CD14-positive monocyte (primary cell): ENCODE data around the gene TRABD2B. TPM values are rescaled to one million over a fixed set of nuclear protein-coding genes. Genes with fewer than 3 reads are reported as not detected.

ENCODE experiments used
- DNase-seq, 3 donors: peaks; one replicate each; pipeline ENCODE4 v3.0.0-alpha.2; 2011 to 2022
- H2AFZ ChIP-seq: 2 replicates; pipeline ENCODE4 v1.6.0; 2012; ENCODE audit warnings: mild to moderate bottlenecking, low read depth, low read length, inconsistent platforms; ENCODE audit not compliant: insufficient read depth, poor library complexity, severe bottlenecking
- H3K27ac ChIP-seq, 2 donors: 1 replicate in 1 of 2; 2 replicates in 1 of 2; pipeline ENCODE4 v1.5.1; 2012 to 2013; ENCODE audit warnings: low read length in 2 of 2, control low read depth in 1 of 2, inconsistent platforms in 1 of 2, low read depth in 1 of 2, mild to moderate bottlenecking in 1 of 2
- H3K27me3 ChIP-seq, 2 donors: one replicate each; pipeline versions ENCODE4 v1.6.0 to v1.6.1; 2011 to 2013; ENCODE audit warnings: low read length in 2 of 2; ENCODE audit not compliant: control insufficient read depth in 2 of 2, insufficient read depth in 2 of 2
- H3K36me3 ChIP-seq, 2 donors: replicated peaks in 1 of 2; 1 replicate in 1 of 2; 2 replicates in 1 of 2; pipeline versions ENCODE4 v1.5.1 to v1.6.1; 2012 to 2013; ENCODE audit warnings: low read length in 2 of 2, control low read depth in 1 of 2, inconsistent platforms in 1 of 2, mild to moderate bottlenecking in 1 of 2; ENCODE audit not compliant: insufficient read depth in 2 of 2, control insufficient read depth in 1 of 2
- H3K4me1 ChIP-seq, 2 donors: 1 replicate in 1 of 2; 2 replicates in 1 of 2; pipeline versions ENCODE4 v1.5.1 to v1.6.1; 2012 to 2013; ENCODE audit warnings: low read length in 2 of 2, control low read depth in 1 of 2, inconsistent platforms in 1 of 2, mild to moderate bottlenecking in 1 of 2, moderate library complexity in 1 of 2; ENCODE audit not compliant: insufficient read depth in 2 of 2, control insufficient read depth in 1 of 2
- H3K4me2 ChIP-seq: replicated peaks from 2 replicates; pipeline ENCODE3; 2012; ENCODE audit warnings: low read length, moderate library complexity, mild to moderate bottlenecking; ENCODE audit not compliant: poor library complexity, severe bottlenecking; ENCODE audit errors: extremely low read depth
- H3K4me3 ChIP-seq, 3 experiments: fragments of 200-600 bp in 1 of 3; sonication (generic) in 1 of 3; replicated peaks in 1 of 3; 1 replicate in 2 of 3; 2 replicates in 1 of 3; pipeline ENCODE4 v1.5.1; 2011 to 2013; ENCODE audit warnings: low read length in 3 of 3, mild to moderate bottlenecking in 3 of 3, control low read depth in 2 of 3, low read depth in 2 of 3, inconsistent platforms in 1 of 3, moderate library complexity in 1 of 3
- H3K79me2 ChIP-seq: 2 replicates; pipeline ENCODE4 v1.6.0; 2012; ENCODE audit warnings: mild to moderate bottlenecking, control low read depth, inconsistent platforms, low read length, moderate library complexity; ENCODE audit not compliant: insufficient read depth
- H3K9ac ChIP-seq: 2 replicates; pipeline ENCODE4 v1.6.0; 2017; ENCODE audit warnings: low read length, mild to moderate bottlenecking; ENCODE audit not compliant: insufficient read depth, poor library complexity, severe bottlenecking
- H3K9me3 ChIP-seq, 2 donors: replicated peaks in 1 of 2; 1 replicate in 1 of 2; 2 replicates in 1 of 2; pipeline versions ENCODE4 v1.5.1 to v1.6.1; 2012 to 2013; ENCODE audit warnings: low read length in 2 of 2, control low read depth in 1 of 2; ENCODE audit not compliant: control insufficient read depth in 1 of 2, insufficient read depth in 1 of 2
- H4K20me1 ChIP-seq: 2 replicates; pipeline ENCODE4 v1.6.0; 2012; ENCODE audit warnings: mild to moderate bottlenecking, low read length, control low read depth, moderate library complexity; ENCODE audit not compliant: insufficient read depth
- H3K27ac Mint-ChIP-seq, 7 donors: one replicate each; pipeline ENCODE4 v1.8.0; 2020; ENCODE audit warnings: mild to moderate bottlenecking in 7 of 7, mixed read lengths in 7 of 7, moderate library complexity in 6 of 7, inconsistent platforms in 2 of 7
- H3K27me3 Mint-ChIP-seq, 3 donors: one replicate each; pipeline ENCODE4 v1.8.0; 2021 to 2022; ENCODE audit warnings: low read depth in 3 of 3, mild to moderate bottlenecking in 3 of 3, mixed read lengths in 3 of 3, moderate library complexity in 3 of 3, inconsistent platforms in 1 of 3
- H3K36me3 Mint-ChIP-seq, 2 donors: one replicate each; pipeline ENCODE4 v1.8.0; 2020; ENCODE audit warnings: mixed read lengths in 2 of 2, inconsistent platforms in 1 of 2, mild to moderate bottlenecking in 1 of 2
- H3K4me1 Mint-ChIP-seq: one replicate; pipeline ENCODE4 v1.8.0; 2020; ENCODE audit warnings: mild to moderate bottlenecking, mixed read lengths
- H3K4me3 Mint-ChIP-seq, 2 donors: one replicate each; pipeline ENCODE4 v1.8.0; 2020; ENCODE audit warnings: mild to moderate bottlenecking in 2 of 2, mixed read lengths in 2 of 2, moderate library complexity in 1 of 2
- H3K9me3 Mint-ChIP-seq, 7 donors: one replicate each; pipeline ENCODE4 v1.8.0; 2020 to 2022; ENCODE audit warnings: mixed read lengths in 7 of 7, mild to moderate bottlenecking in 6 of 7, moderate library complexity in 6 of 7, inconsistent platforms in 2 of 7
- CTCF ChIP-seq: fragments of 200-600 bp; IDR thresholded peaks from one replicate; pipeline ENCODE4 v1.8.0; 2022; ENCODE audit warnings: antibody characterized with exemption, mild to moderate bottlenecking
- WGBS: methylation state at CpG from one replicate; pipeline ENCODE4 v1.1.5; 2013; ENCODE audit warnings: missing lambda C conversion rate; ENCODE audit not compliant: insufficient coverage; 5-methylcytosine and 5-hydroxymethylcytosine counted together
- intact Hi-C, 2 donors: fragments of 100-400 bp; cut with micrococcal nuclease; formaldehyde crosslinking; loops; one replicate each; pipeline versions ENCODE4 v1.15.0 to v1.15.1; 2023
- polyA plus RNA-seq, 3 donors: library from polyadenylated mRNA; depleted of rRNA in 1 of 3; unstranded in 2 of 3; stranded (reverse) in 1 of 3; fragments of 300-500 nt in 2 of 3; fragments of >200 nt in 1 of 3; fragmentation: Illumina TruSeq in 2 of 3; gene quantifications; 1 replicate in 2 of 3; 2 replicates in 1 of 3; pipeline ENCODE4 v1.2.3, GENCODE V29; 2012 to 2021

Gene TRABD2B
- polyA plus RNA-seq, 3 donors = not detected

GRCh38 chr1:47827109-47827508 is 170.1 kb downstream of the TRABD2B start:
- peaks cover 4 to 9% (median 5%) of the 10 kb centered on the region in 3 donors for H3K27me3 Mint-ChIP-seq
- H2AFZ ChIP-seq = no peak overlapping the region
- no peak for DNase-seq
- no peaks in the 10 kb centered on the region for H3K4me1 ChIP-seq
- intact Hi-C loops = no loop called here
- TF ChIP-seq CTCF = no peak
- H3K79me2 ChIP-seq = no peaks in the 10 kb centered on the region
- no peaks in the 10 kb centered on the region for H3K36me3 Mint-ChIP-seq
- 95% methylated on average over 4 of the region's 6 CpGs for WGBS
- H3K4me2 ChIP-seq = no peak overlapping the region
- H3K9me3 ChIP-seq = no peaks in the 10 kb centered on the region
- H3K27me3 ChIP-seq = no peaks in the 10 kb centered on the region
- H3K4me1 Mint-ChIP-seq = no peaks in the 10 kb centered on the region
- no peaks in the 10 kb centered on the region for H3K36me3 ChIP-seq
- H3K27ac ChIP-seq = no peak overlapping the region
- no peak overlapping the region for H3K4me3 ChIP-seq
- H3K9me3 Mint-ChIP-seq = no peaks in the 10 kb centered on the region
- no peaks in the 10 kb centered on the region for H4K20me1 ChIP-seq
- H3K27ac Mint-ChIP-seq = no peak overlapping the region
- no peak overlapping the region for H3K4me3 Mint-ChIP-seq
- H3K9ac ChIP-seq = no peak overlapping the region

GRCh38 chr1:47824716-47825115 is 172.5 kb downstream of the TRABD2B start:
- Histone ChIP-seq H3K36me3 (no peaks in the 10 kb centered on the region), H3K79me2 (no peaks in the 10 kb centered on the region), H3K27ac (no peak overlapping the region), H3K27me3 (no peaks in the 10 kb centered on the region), H3K9me3 (no peaks in the 10 kb centered on the region), H3K9ac (no peak overlapping the region), H2AFZ (no peak overlapping the region), H3K4me2 (no peak overlapping the region), H3K4me1 (no peaks in the 10 kb centered on the region), H4K20me1 (no peaks in the 10 kb centered on the region), H3K4me3 (no peak overlapping the region)
- Mint-ChIP-seq H3K4me3 (no peak overlapping the region), H3K27me3 (peaks cover 1 to 7% (median 4%) of the 10 kb centered on the region in 3 donors), H3K9me3 (no peaks in the 10 kb centered on the region), H3K36me3 (no peaks in the 10 kb centered on the region), H3K4me1 (no peaks in the 10 kb centered on the region), H3K27ac (peak overlapping the region in 1 of 7 donors; percentile 33)
- DNase-seq = no peak
- no peak for TF ChIP-seq CTCF
- intact Hi-C loops = no loop called here
- WGBS = 68% methylated on average over 8 of the region's 8 CpGs
